MV-4-11 (cell line): ENCODE data around the gene RFTN2.
A peak's percentile ranks its signal among the peaks of the same experiment; 100 is the strongest.
"Not testable (repeated sequence)": the region's sequence is repeated elsewhere in the genome, so short reads cannot be mapped to it uniquely, and the experiment has no call there.

ENCODE experiments used
- DNase-seq: peaks from one replicate; lab custom pipeline; 2025; lab: John Stamatoyannopoulos, UW

The RFTN2 gene

GRCh38 chr2:197675711-197676188 is 363 bp upstream of the RFTN2 start:
- DNase-seq, result no peak

GRCh38 chr2:197674591-197674990 is 796 bp downstream of the RFTN2 start:
- DNase-seq, result no peak

- DNase-seq, result no peak
Observed at GRCh38 chr2:197674060-197674459, 1.3 kb downstream of the RFTN2 start.

GRCh38 chr2:197673606-197674005 is 1.8 kb downstream of the RFTN2 start:
- DNase-seq, result no peak

GRCh38 chr2:197673106-197673505 is 2.3 kb downstream of the RFTN2 start:
- DNase-seq, result no peak

GRCh38 chr2:197672371-197672893 is 3.0 kb downstream of the RFTN2 start:
- no peak for DNase-seq

- DNase-seq, result no peak
Observed at GRCh38 chr2:197669077-197669476, 6.3 kb downstream of the RFTN2 start.

- DNase-seq, result no peak
Observed at GRCh38 chr2:197668296-197668695, 7.1 kb downstream of the RFTN2 start.

GRCh38 chr2:197666277-197666676 is 9.1 kb downstream of the RFTN2 start:
- no peak for DNase-seq

- DNase-seq, result no peak
Observed at GRCh38 chr2:197661626-197662025, 13.8 kb downstream of the RFTN2 start.

GRCh38 chr2:197657562-197657961 is 17.8 kb downstream of the RFTN2 start:
- no peak for DNase-seq

GRCh38 chr2:197647961-197648690 is 27.3 kb downstream of the RFTN2 start:
- no peak for DNase-seq

- DNase-seq, result no peak
Observed at GRCh38 chr2:197641666-197642065, 33.7 kb downstream of the RFTN2 start.

- not testable (repeated sequence) for DNase-seq
Observed at GRCh38 chr2:197640571-197641122, 34.7 kb downstream of the RFTN2 start.

- DNase-seq, result no peak
Observed at GRCh38 chr2:197633109-197633657, 42.2 kb downstream of the RFTN2 start.

- DNase-seq, result peak; percentile 54
Observed at GRCh38 chr2:197628043-197628500, 47.3 kb downstream of the RFTN2 start.

GRCh38 chr2:197626965-197627625 is 48.3 kb downstream of the RFTN2 start:
- DNase-seq, result peak; percentile 76

- DNase-seq, result no peak
Observed at GRCh38 chr2:197620133-197620532, 55.3 kb downstream of the RFTN2 start.

- DNase-seq, result no peak
Observed at GRCh38 chr2:197615016-197615652, 60.3 kb downstream of the RFTN2 start.

- no peak for DNase-seq
Observed at GRCh38 chr2:197614532-197614931, 60.9 kb downstream of the RFTN2 start.

GRCh38 chr2:197613509-197613987 is 61.8 kb downstream of the RFTN2 start:
- peak; percentile 32 for DNase-seq

- DNase-seq, result no peak
Observed at GRCh38 chr2:197606180-197606579, 69.2 kb downstream of the RFTN2 start.
